SK-N-SH treated with all-trans-retinoic acid at 6 μM for 48 hours (cell line): Measurements from ENCODE around the gene RAB7A.

Experiments used
- ATAC-seq: fragments of 200-7000 bp; cut with Tn5 transposase; 3 replicates; pipeline ENCODE4 v1.9.1; 2020; ENCODE audit warnings: mild to moderate bottlenecking, moderate library complexity
- ARNTL ChIP-seq: fragments of 450-650 bp; formaldehyde crosslinking; IDR thresholded peaks from 2 replicates; pipeline ENCODE4 v1.5.0; 2020; ENCODE audit warnings: low read depth, mild to moderate bottlenecking, moderate library complexity, borderline replicate concordance
- BACH2 ChIP-seq: fragments of 250-450 bp; sonication (Bioruptor Pico); IDR thresholded peaks from 2 replicates; pipeline ENCODE4 v1.9.0; 2021; ENCODE audit warnings: mild to moderate bottlenecking, borderline replicate concordance
- CREB5 ChIP-seq: fragments of 250-450 bp; sonication (Bioruptor Pico); IDR thresholded peaks from 2 replicates; pipeline ENCODE4 v1.5.1; 2020; ENCODE audit warnings: low read depth, mild to moderate bottlenecking, moderate library complexity
- CSDC2 ChIP-seq: fragments of 250-450 bp; sonication (Bioruptor Pico); IDR thresholded peaks from 2 replicates; pipeline ENCODE4 v1.5.0; 2020; ENCODE audit warnings: mild to moderate bottlenecking, moderate library complexity
- CSRNP3 ChIP-seq: fragments of 250-450 bp; sonication (Bioruptor Pico); IDR thresholded peaks from 2 replicates; pipeline ENCODE4 v1.5.1; 2021; ENCODE audit warnings: mild to moderate bottlenecking, moderate library complexity
- ESRRG ChIP-seq: fragments of 250-450 bp; sonication (Bioruptor Pico); IDR thresholded peaks from 2 replicates; pipeline ENCODE4 v1.6.1; 2021; ENCODE audit warnings: mild to moderate bottlenecking
- GLIS3 ChIP-seq: fragments of 250-450 bp; sonication (Bioruptor Pico); IDR thresholded peaks from 2 replicates; pipeline ENCODE4 v1.5.0; 2020; ENCODE audit warnings: mild to moderate bottlenecking, moderate library complexity
- ISL1 ChIP-seq: fragments of 250-450 bp; sonication (Bioruptor Pico); IDR thresholded peaks from 2 replicates; pipeline ENCODE4 v2.1.2; 2022; ENCODE audit warnings: mild to moderate bottlenecking, moderate library complexity
- OSR1 ChIP-seq: fragments of 250-450 bp; sonication (Bioruptor Pico); IDR thresholded peaks from 2 replicates; pipeline ENCODE4 v1.8.0; 2022; ENCODE audit warnings: moderate library complexity, mild to moderate bottlenecking, inconsistent platforms
- PATZ1 ChIP-seq: fragments of 250-450 bp; sonication (Bioruptor Pico); IDR thresholded peaks from 2 replicates; pipeline ENCODE4 v1.8.0; 2020; ENCODE audit warnings: mild to moderate bottlenecking, moderate library complexity, borderline replicate concordance
- POU6F1 ChIP-seq: fragments of 250-450 bp; sonication (Bioruptor Pico); IDR thresholded peaks from 2 replicates; pipeline ENCODE4 v1.8.0; 2021; ENCODE audit warnings: low read depth, mild to moderate bottlenecking, moderate library complexity, borderline replicate concordance
- PPARA ChIP-seq: fragments of 250-450 bp; sonication (Bioruptor Pico); IDR thresholded peaks from 2 replicates; pipeline ENCODE4 v1.5.0; 2020; ENCODE audit warnings: mild to moderate bottlenecking, borderline replicate concordance
- RARB ChIP-seq: fragments of 250-450 bp; sonication (Bioruptor Pico); IDR thresholded peaks from 2 replicates; pipeline ENCODE4 v1.8.0; 2021; ENCODE audit warnings: mild to moderate bottlenecking, moderate library complexity
- SNAI2 ChIP-seq: fragments of 250-450 bp; sonication (Bioruptor Pico); IDR thresholded peaks from 2 replicates; pipeline ENCODE4 v1.5.0; 2020; ENCODE audit warnings: mild to moderate bottlenecking, moderate library complexity
- TCF4 ChIP-seq: fragments of 250-450 bp; sonication (Bioruptor Pico); IDR thresholded peaks from 2 replicates; pipeline ENCODE4 v1.8.0; 2021; ENCODE audit warnings: mild to moderate bottlenecking, moderate library complexity, borderline replicate concordance
- TOX ChIP-seq: fragments of 250-450 bp; sonication (Bioruptor Pico); IDR thresholded peaks from 2 replicates; pipeline ENCODE4 v1.8.0; 2021; ENCODE audit warnings: mild to moderate bottlenecking, moderate library complexity, borderline replicate concordance
- TSHZ2 ChIP-seq: fragments of 250-450 bp; sonication (Bioruptor Pico); IDR thresholded peaks from 2 replicates; pipeline ENCODE4 v1.5.0; 2020; ENCODE audit warnings: mild to moderate bottlenecking, moderate library complexity
- ZC3H10 ChIP-seq: fragments of 250-450 bp; sonication (Bioruptor Pico); IDR thresholded peaks from 2 replicates; pipeline ENCODE4 v1.5.1; 2021; ENCODE audit warnings: mild to moderate bottlenecking, moderate library complexity
- ZFP3 ChIP-seq: fragments of 250-450 bp; sonication (Bioruptor Pico); IDR thresholded peaks from 2 replicates; pipeline ENCODE4 v1.5.0; 2020; ENCODE audit warnings: mild to moderate bottlenecking, moderate library complexity
- ZFP30 ChIP-seq: fragments of 450-650 bp; formaldehyde crosslinking; IDR thresholded peaks from 2 replicates; pipeline ENCODE4 v1.5.0; 2022; ENCODE audit warnings: mild to moderate bottlenecking, moderate library complexity
- ZNF565 ChIP-seq: fragments of 450-650 bp; formaldehyde crosslinking; conservative IDR thresholded peaks from 2 replicates; pipeline ENCODE4 v1.5.0; 2020; ENCODE audit warnings: low read depth, mild to moderate bottlenecking, moderate library complexity
- ZNF70 ChIP-seq: fragments of 450-650 bp; formaldehyde crosslinking; IDR thresholded peaks from 2 replicates; pipeline ENCODE4 v1.5.0; 2020; ENCODE audit warnings: mild to moderate bottlenecking, moderate library complexity
- ZNF8 ChIP-seq: fragments of 450-650 bp; formaldehyde crosslinking; IDR thresholded peaks from 2 replicates; pipeline ENCODE4 v1.5.0; 2020; ENCODE audit warnings: mild to moderate bottlenecking, moderate library complexity

The RAB7A gene

DNA sequence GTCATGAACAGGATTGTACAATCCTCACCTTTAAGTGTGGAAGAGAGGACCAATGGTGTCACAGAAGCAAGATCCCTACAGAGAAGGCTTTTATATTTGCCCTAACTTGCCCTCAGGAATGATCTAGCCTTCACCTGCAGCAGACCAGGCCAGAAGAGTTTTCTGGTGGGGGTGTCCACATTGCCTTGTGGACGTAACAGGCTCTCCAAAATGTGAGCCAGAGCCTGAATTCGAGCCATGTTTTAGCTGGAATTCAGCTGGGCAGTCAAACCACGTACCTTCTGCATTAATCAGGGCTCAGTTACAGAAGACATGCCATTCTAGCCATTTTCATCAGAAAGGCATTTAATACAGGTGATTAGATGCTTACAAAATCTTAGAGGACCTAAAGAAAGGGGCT is 23.6 kb upstream of the RAB7A start:
- ATAC-seq: no peak

GRCh38 chr3:128703561-128703960 is 22.4 kb upstream of the RAB7A start:
- no peak for ATAC-seq
- TF ChIP-seq ARNTL (CRISPR knock-in tag): no peak
- no peak for TF ChIP-seq PPARA (CRISPR knock-in tag)
- TF ChIP-seq ZC3H10 (CRISPR knock-in tag): no peak
- no peak for TF ChIP-seq BACH2 (CRISPR knock-in tag)
- TF ChIP-seq ISL1 (CRISPR knock-in tag): no peak
- TF ChIP-seq RARB: no peak
- no peak for TF ChIP-seq TSHZ2 (CRISPR knock-in tag)
- TF ChIP-seq ZNF8 (CRISPR knock-in tag): no peak
- TF ChIP-seq CSRNP3: no peak
- no peak for TF ChIP-seq OSR1 (CRISPR knock-in tag)
- no peak for TF ChIP-seq ZNF565 (CRISPR knock-in tag)
- no peak for TF ChIP-seq TCF4 (CRISPR knock-in tag)
- no peak for TF ChIP-seq CSDC2 (CRISPR knock-in tag)
- TF ChIP-seq GLIS3 (CRISPR knock-in tag): no peak
- TF ChIP-seq ZFP30: no peak
- no peak for TF ChIP-seq CREB5 (CRISPR knock-in tag)
- no peak for TF ChIP-seq ESRRG
- no peak for TF ChIP-seq ZFP3 (CRISPR knock-in tag)

More for the DNA sequence above, 23.6 kb upstream of the RAB7A start:
- TF ChIP-seq PATZ1 (no peak), OSR1 (CRISPR knock-in tag) (no peak), ESRRG (no peak), ZFP30 (no peak), ISL1 (CRISPR knock-in tag) (no peak), ZNF70 (CRISPR knock-in tag) (no peak), TOX (CRISPR knock-in tag) (no peak), ZFP3 (CRISPR knock-in tag) (no peak), BACH2 (CRISPR knock-in tag) (no peak), GLIS3 (CRISPR knock-in tag) (no peak), CSDC2 (CRISPR knock-in tag) (no peak), RARB (no peak), PPARA (CRISPR knock-in tag) (no peak), POU6F1 (CRISPR knock-in tag) (no peak), TCF4 (CRISPR knock-in tag) (no peak), CSRNP3 (no peak), ARNTL (CRISPR knock-in tag) (no peak), SNAI2 (CRISPR knock-in tag) (no peak)
